NCI-H2107 treated with DMSO at 0.1 percent for 48 hours (cell line): Measurements from ENCODE around the gene FHL1.

Source experiments
- DNase-seq: peaks from one replicate; lab custom pipeline; 2025; ENCODE audit not compliant: unreplicated experiment; lab: John Stamatoyannopoulos, UW

Gene FHL1

DNA sequence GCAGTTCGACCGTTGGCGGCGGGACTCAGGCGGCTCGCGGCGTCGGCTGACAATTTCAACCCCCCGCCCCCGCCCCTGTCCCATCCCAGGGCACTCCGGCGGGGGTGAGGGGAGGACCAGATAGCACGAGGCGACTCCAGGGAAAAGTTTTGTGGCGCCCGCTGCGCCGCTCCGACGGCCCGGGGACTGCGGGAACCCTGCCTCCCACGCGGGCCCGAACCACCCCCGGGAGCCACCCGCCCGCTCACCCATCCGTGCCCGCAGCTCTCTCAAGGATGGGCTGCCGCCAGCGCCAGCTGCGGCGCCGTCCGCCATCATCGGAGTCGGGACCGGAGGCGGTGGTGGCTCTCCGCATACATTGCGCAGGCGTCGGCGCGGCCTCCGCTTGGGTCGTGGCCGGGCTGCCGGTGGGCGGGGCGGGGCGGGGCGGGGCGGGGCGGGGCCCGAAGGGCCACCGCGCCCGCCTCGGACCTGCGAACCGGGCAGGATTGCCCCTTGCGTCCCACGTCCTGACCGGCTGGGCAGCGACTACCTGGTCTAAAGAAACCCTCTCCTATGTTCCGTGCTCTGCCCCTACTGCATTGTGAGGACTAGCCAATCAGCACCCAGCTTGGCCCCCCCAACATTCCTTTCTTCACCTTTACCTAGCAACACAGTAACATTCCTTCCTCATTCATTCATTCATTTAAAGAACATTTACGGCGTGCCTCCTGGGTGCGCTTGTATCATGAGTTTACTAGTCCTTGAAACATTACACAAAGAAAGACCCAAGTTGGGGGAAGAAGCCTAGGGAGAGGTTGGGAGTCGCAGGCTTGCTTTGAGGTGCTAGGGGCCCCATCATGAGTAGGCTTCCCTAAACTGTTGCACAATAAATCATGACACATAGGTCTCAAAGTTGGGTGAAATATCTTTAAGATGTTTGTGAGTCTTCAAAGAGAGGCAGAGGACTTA lies 104.0 kb downstream of the FHL1 start, which contains the start of gene MAP7D3:
MAP7D3 (minus strand) TSS at position 360 of the 951 bp plus-strand sequence; CDS start at position 318, 42 bp downstream.
- no peak for DNase-seq

DNA sequence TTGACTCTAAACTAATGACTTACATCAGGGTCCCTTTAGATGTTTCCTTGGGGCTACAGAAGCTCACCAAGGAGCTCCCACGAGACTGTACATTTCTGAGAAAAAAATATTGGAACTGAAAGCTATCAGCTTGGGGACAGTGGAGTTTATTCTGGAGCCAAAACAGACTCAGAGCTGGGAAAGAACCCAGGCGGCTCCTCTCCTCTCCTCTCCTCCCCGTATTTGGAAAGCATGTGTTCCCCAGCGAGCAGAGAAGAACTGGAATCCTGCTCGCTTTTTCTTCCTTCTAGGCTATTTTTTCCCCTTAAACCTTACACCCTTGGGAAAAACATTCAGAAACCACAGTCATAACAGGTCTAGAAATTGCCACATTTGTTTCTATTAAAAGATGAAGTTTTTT lies 108.2 kb downstream of the FHL1 start:
- DNase-seq, result no peak

DNA sequence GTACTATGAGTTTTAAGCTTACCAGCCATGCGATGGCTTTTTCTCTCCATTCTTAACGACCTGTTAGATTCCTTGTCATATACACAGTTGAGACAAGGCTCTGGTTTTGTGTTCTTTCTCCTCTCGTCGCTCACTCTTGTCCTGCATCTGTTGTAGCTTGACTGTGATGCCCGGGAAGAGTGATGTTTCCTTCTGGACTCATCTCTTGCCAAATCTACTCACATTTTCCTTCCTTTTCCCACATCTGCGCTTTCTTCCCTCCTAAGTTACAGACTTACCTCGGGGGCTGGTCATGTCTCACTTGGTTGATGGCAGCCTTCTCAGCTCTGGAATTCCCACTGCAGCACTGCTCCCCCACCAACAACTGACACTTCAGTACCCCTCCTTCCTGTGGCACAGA lies 108.7 kb downstream of the FHL1 start:
- DNase-seq, result no peak

DNA sequence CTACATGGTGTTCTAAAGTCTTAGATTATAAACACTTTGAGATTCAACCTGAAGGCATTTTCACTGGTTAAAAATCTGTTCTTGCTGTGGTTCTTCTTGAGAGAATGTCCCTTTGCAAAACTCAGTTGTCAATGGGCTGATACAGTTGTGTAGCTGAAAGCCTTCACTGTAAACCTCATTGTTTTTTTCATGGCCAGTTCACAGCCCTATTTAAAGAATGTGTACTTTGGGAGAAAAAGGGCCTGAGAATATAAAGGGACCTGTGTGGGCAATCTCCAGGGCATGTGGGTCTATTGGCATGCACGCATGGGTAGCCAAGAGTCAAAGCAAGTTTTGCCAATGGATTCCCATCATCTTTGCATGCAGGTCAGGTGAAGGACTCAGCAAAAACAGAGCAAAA lies 111.6 kb downstream of the FHL1 start:
- no peak for DNase-seq

DNA sequence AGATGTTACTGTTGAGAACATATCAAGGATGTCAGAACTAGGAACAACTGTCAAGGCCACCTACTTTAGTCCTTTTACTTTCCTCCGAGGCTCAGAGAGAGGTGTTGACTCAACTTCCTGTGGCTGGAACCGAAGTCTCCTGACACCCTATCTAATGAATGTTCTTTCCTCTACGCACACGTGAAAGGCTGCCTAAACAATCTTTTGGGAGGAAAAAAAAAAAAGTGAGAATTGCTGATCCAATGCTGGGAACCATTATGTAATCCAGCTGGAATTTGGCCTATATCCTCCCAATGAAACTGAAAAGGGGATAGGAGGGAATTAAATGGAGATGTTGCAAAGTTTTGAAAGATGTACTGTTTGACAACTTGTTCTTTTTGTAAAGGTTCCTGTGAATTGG lies 112.2 kb downstream of the FHL1 start:
- no peak for DNase-seq

DNA sequence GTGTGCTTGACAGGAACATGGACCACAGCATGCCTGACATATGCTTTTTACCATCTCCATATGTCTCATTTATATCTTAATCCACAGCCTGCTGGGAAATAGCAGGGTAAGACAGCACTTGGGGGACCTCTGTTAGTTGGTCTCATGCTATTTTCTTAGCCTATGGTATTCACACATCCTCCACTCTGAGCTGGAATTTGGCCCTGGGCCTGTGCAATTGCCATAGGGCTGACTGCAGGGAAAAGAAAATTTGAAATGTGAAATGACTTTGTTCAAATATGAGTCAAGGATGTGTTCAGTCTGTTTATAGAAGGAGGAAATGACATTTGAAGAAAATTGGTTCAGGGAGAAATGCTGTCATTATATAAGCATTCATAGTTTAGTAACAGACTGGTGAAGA lies 113.4 kb downstream of the FHL1 start:
- no peak for DNase-seq
